ENCODE results near the gene ZNF525.
"Not testable (repeated sequence)": the region's sequence is repeated elsewhere in the genome, so short reads cannot be mapped to it uniquely, and the experiment has no call there.

The ZNF525 gene

DNA sequence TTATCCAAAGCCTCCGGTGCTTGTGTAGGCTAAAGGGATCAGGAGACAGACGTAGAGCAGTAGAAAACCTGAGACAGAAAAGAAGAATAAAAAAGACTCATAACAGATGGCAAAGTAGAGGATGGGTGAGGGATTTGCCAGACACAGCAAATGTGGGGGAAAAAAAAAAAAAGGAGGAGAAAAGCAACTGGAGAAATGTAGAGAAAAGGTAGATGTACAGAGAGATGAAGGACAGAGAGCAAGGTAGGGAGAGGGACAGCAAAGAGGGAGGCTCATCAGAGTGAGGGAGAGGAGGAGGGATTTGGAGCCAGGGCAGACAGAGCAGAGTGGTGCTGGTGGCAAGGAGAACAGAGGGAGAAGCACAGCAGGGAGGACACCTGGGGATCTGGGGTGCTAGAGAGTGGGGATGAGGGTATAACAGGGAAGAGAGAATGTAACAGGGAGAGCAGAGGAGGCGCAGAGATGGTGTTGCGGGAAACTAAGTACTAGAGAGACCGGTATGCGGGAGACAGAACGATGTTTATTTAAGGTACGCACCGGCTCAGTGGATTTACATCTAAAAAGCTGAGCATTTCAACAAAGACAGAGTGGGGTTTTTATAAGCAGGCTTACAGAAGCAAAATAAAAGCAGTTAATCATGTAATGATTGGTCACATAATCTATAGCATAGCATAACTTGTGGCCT, 30.5 kb downstream of the ZNF525 start:
- DNase-seq: peak in 1 of 3 experiments; percentile 5

GRCh38 chr19:53396525-53396868, 31.0 kb downstream of the ZNF525 start:
- no peak for DNase-seq

DNA sequence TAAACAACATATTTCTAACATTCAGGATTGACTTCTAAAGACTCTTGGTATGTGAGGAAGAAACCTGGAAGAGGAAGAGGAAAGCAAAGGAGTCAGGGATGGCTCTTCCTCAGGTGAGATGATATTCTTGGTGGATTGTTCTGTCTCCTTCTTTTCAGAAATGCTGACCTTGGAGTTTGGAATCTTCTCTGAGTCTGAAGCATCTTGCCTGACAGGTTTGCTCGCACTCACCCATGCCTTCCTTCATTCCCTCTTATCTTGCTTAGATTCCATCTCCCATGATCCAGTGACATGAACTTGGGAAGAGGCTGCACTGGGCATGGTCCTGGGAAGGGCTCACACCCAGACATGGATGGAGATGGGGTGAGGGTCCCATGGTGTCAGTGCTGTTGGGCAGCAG, 32.4 kb downstream of the ZNF525 start:
- not testable (repeated sequence) for DNase-seq

- no peak for DNase-seq
These were observed 44.1 kb downstream of the ZNF525 start for GRCh38 chr19:53409505-53410204.

- DNase-seq: not testable (repeated sequence)
These were observed 55.2 kb downstream of the ZNF525 start for GRCh38 chr19:53420520-53421315.

DNA sequence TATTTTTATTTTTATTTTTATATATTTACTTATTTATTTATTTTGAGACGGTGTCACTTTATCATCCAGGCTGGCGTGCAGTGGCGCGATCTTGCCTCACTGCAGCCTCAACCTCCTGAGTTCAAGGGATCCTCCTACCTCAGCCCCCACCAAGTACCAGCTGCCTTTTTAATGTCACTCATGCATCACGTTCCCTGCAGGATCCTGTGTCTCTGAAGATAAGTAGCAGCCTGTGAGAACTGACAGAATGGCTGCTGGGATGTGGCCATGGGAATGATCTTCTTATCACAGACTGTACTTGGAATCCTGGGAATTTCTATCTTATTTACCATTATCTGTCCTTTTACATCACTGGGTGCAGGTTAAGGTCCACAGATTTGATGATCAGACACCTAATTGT, 57.0 kb downstream of the ZNF525 start:
- peak in 2 of 3 experiments; percentile 45 to 78 for DNase-seq

DNA sequence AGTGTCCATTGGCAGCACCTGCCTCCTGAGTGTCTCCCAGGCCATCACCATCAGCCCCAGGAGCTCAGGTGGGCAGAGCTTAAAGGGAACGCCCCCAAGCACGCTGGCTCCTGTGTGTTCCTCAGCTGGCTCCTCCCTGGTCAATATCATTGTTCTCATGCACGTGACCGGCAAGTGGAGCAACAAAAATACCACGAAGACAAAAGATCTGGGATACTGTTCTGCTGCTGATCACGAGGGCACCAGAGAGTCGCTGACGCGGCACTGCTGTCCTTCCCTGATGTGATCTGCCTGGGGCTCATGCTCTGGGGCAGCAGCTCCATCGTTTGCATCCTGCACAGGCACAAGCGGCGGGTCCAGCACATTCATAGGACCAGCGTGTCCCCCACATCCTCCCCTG, 57.6 kb downstream of the ZNF525 start:
- peak; percentile 22 to 63 (median 54) for DNase-seq

GRCh38 chr19:53423680-53424079, 58.2 kb downstream of the ZNF525 start:
- peak in 2 of 3 experiments; percentile 12 to 35 for DNase-seq

DNA sequence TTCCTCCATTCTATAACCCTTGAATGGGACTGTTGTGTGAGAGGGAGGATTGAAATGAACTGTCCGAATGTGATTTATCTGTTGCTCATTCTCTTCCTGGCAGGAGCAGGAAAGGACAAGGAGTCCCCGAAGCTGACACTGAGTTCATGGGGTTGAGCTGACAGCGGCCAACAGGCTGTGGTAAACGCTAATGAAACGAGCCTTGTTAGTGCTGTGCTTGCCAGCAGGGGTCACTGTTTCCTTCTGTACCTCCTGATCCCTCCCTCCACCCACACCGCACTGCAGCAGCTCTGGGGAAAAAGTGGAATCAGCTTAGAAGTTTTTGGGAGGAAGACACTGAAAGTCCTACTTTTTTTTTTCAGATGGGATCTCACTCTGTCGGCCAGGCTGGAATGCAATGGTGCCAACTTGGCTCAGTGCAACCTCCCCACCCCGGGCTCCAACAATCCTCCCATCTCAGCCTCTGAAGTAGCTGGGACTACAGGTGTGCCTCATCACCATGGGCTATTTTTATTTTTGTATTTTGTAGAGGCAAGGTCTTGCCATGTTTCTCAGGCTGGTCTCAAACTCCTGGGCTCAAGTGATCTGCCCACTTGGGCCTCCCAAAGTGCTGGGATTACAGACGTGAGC, 59.6 kb downstream of the ZNF525 start:
- peak; percentile 4 to 79 (median 59) for DNase-seq

DNA sequence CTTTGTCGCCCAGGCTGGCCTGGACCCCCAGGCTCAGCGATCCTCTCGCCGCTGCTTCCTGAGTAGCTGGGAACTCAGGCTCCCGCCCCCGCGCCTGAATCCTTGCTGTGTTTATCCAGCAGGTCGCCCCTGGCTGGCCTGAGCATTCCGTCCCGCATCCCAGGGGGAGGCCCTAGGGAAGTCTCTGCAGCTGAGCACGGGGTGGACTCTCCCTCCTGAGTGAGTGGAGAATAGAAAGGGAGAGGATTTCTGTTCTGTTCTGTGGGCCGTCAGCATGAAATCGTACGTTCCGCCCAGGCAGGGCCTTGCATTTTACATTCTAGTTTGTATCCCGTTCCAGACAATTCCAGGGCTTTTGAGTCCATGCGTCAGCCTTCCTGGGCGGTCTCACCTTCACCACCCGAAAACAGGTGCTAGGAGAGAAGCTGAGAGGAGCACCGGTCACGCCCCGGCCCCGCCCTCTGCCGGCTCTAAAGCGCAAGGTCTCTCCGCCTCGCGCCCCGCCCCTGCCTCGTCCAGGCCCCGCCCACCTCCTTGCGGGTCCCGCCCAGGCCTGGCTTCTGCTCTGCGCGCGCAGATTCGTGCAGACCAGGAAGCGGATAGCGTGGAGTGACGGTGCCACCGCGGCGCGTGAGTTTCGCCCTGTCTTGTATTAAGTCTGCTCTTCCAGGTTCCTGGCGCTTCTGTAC, 66.0 kb downstream of the ZNF525 start, which contains the start of gene ZNF761:
Gene ZNF761 (plus strand): TSS at position 586 of the 689 bp plus-strand sequence. CDS start 15,285 bp downstream, outside the sequence.
- DNase-seq: peak; percentile 94 to 98 (median 97)

DNA sequence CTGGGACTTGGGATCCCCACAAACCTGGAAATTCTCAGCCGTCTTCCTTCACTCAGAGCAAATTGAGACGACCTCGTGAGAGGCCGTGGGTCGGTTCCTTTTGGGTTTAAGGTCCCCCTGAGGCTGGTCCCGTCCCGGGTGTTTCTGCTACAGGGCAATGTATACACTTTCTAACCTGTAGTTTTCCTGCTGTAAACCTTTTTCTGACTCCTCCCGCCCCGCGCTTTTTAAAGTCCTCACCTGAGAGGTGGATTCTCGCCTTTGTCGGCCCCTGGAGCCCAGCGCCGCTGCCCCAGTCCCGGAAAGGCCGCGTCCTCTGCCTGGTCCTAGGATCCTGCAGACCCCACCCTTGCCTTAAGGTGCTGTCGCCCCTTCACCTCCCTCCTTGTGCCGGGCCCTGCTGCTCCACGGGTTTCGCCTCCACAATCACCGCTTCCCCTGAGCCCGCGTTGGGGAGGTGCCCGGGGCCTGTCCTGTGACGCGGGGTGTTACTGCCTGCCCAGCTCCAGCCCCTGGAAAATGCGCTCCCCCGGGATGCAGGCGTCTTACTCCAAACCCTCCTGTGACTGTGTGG, 66.7 kb downstream of the ZNF525 start:
- DNase-seq: peak in 1 of 3 experiments; percentile 59

Data from NCI-H1417 (cell line).